IMR-90 (cell line): Measurements from ENCODE around the gene VRK2.
"Not testable (repeated sequence)": the region's sequence is repeated elsewhere in the genome, so short reads cannot be mapped to it uniquely, and the experiment has no call there.

Source experiments
- CTCF ChIP-seq: conservative IDR thresholded peaks from 2 replicates; pipeline ENCODE4 v1.5.1; 2012; ENCODE audit warnings: mild to moderate bottlenecking, low read depth, low read length, improper control_type of control experiment
- MXI1 ChIP-seq: IDR thresholded peaks from 2 replicates; pipeline ENCODE4 v1.6.1; 2012; ENCODE audit warnings: low read depth, mild to moderate bottlenecking, low read length, moderate library complexity, borderline replicate concordance
- POLR2A ChIP-seq: IDR thresholded peaks from 2 replicates; pipeline ENCODE4 v1.6.1; 2012; ENCODE audit warnings: mild to moderate bottlenecking, low read depth, low read length
- RAD21 ChIP-seq: IDR thresholded peaks from 2 replicates; pipeline ENCODE4 v1.6.1; 2012; ENCODE audit warnings: low read length, improper control_type of control experiment
- SMC3 ChIP-seq: fragments of 150-350 bp; IDR thresholded peaks from 2 replicates; pipeline ENCODE4 v1.6.1; 2016; ENCODE audit warnings: low read depth, mild to moderate bottlenecking, antibody characterized with exemption, low read length, moderate library complexity

DNA sequence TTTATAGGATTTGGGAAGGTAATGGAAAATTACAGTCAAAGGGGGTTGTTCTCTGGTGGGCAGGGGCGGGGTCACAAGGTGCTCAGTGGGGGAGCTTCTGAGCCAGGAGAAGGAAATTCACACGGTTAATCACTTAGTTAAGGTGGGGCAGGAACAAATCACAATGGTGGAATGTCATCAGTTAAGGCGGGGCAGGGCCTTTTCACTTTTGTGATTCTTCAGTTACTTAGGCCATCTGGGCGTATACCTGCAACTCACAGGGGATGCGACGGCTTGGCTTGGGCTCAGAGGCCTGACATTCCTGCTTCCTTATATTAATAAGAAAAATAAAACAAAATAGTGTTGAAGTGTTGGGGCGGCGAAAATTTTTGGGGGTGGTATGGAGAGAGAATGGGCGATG, 67.0 kb downstream of the VRK2 start:
- not testable (repeated sequence) for TF ChIP-seq POLR2A, CTCF, MXI1, SMC3, RAD21
